ENCODE data around the gene LRRTM4. TPM values are rescaled to one million over a fixed set of nuclear protein-coding genes. Genes with fewer than 3 reads are reported as not detected.

LRRTM4 gene
- total RNA-seq, 2 experiments from 2014 or later: not detected

Small RNA genes lying within 50 kb of the gene (small RNA-seq; reads per million reads assigned to genes)
- gene RNA5SP98: 8.9 reads per million, percentile 95 among the genes with 10 or more reads in this experiment
